Mesenchymal stem cell (in vitro differentiated cells and primary cell): ENCODE results near the gene IFT88.

Experiments used
- DNase-seq: peaks from one replicate; pipeline ENCODE4 v3.0.0-alpha.2; 2013
- H2AFZ ChIP-seq: one replicate; pipeline ENCODE4 v1.6.1; 2013; ENCODE audit warnings: low read depth, mild to moderate bottlenecking, control low read depth, inconsistent platforms, low read length, moderate library complexity
- H2AK5ac ChIP-seq: 2 replicates; pipeline ENCODE4 v1.6.1; 2013; ENCODE audit warnings: low read length, moderate library complexity, mild to moderate bottlenecking, inconsistent platforms; ENCODE audit not compliant: severe bottlenecking
- H2BK120ac ChIP-seq: one replicate; pipeline ENCODE4 v1.6.1; 2013; ENCODE audit warnings: low read depth, mild to moderate bottlenecking, inconsistent platforms, low read length, moderate library complexity
- H2BK12ac ChIP-seq, 2 experiments: one replicate each; pipeline ENCODE4 v1.6.1; 2013; ENCODE audit warnings: inconsistent platforms in 2 of 2, low read length in 2 of 2, mild to moderate bottlenecking in 2 of 2, moderate library complexity in 2 of 2, control low read depth in 1 of 2
- H2BK15ac ChIP-seq: one replicate; pipeline ENCODE4 v1.6.1; 2013; ENCODE audit warnings: mild to moderate bottlenecking, low read depth, inconsistent platforms; ENCODE audit not compliant: poor library complexity, severe bottlenecking
- H2BK5ac ChIP-seq: 2 replicates; pipeline ENCODE4 v1.6.1; 2013; ENCODE audit warnings: low read depth, mild to moderate bottlenecking, low read length, control low read depth, inconsistent platforms; ENCODE audit not compliant: poor library complexity, severe bottlenecking
- H3K14ac ChIP-seq, 2 experiments: one replicate each; pipeline ENCODE4 v1.6.1; 2013; ENCODE audit warnings: inconsistent platforms in 2 of 2, low read length in 2 of 2, control low read depth in 1 of 2, mild to moderate bottlenecking in 1 of 2, moderate library complexity in 1 of 2
- H3K18ac ChIP-seq, 2 experiments: one replicate each; pipeline ENCODE4 v1.6.1; 2013; ENCODE audit warnings: inconsistent platforms in 2 of 2, low read length in 2 of 2, control low read depth in 1 of 2, low read depth in 1 of 2, mild to moderate bottlenecking in 1 of 2
- H3K23ac ChIP-seq, 2 experiments: one replicate each; pipeline ENCODE4 v1.6.1; 2013; ENCODE audit warnings: inconsistent platforms in 2 of 2, low read length in 2 of 2, mild to moderate bottlenecking in 2 of 2, moderate library complexity in 2 of 2, control low read depth in 1 of 2
- H3K27ac ChIP-seq: 2 replicates; pipeline ENCODE4 v1.5.1; 2013; ENCODE audit warnings: mild to moderate bottlenecking, moderate library complexity, low read length, control low read depth, inconsistent platforms; ENCODE audit not compliant: poor library complexity, severe bottlenecking
- H3K27me3 ChIP-seq, 2 experiments: 2 replicates each; pipeline versions ENCODE4 v1.6.1 to v1.7.0; 2013; ENCODE audit warnings: low read length in 2 of 2, mild to moderate bottlenecking in 2 of 2, moderate library complexity in 2 of 2, control low read depth in 1 of 2, inconsistent platforms in 1 of 2; ENCODE audit not compliant: control insufficient read depth in 1 of 2, insufficient read depth in 1 of 2
- H3K36me3 ChIP-seq, 2 experiments: 2 replicates each; pipeline versions ENCODE4 v1.6.1 to v1.7.0; 2013; ENCODE audit warnings: low read length in 2 of 2, control low read depth in 1 of 2, inconsistent platforms in 1 of 2, low read depth in 1 of 2, mild to moderate bottlenecking in 1 of 2; ENCODE audit not compliant: insufficient read depth in 2 of 2, control insufficient read depth in 1 of 2
- H3K4ac ChIP-seq, 2 experiments: one replicate each; pipeline ENCODE4 v1.6.1; 2013; ENCODE audit warnings: inconsistent platforms in 2 of 2, low read length in 2 of 2, mild to moderate bottlenecking in 2 of 2, moderate library complexity in 2 of 2, control low read depth in 1 of 2, low read depth in 1 of 2
- H3K4me1 ChIP-seq: 2 replicates; pipeline ENCODE4 v1.6.1; 2013; ENCODE audit warnings: low read depth, low read length, control low read depth; ENCODE audit not compliant: control insufficient read depth, insufficient read depth
- H3K4me2 ChIP-seq: 2 replicates; pipeline ENCODE4 v1.6.1; 2013; ENCODE audit warnings: low read length, mild to moderate bottlenecking, inconsistent platforms; ENCODE audit not compliant: poor library complexity, severe bottlenecking
- H3K4me3 ChIP-seq, 2 experiments: 2 replicates each; pipeline versions ENCODE4 v1.5.1 to v1.7.0; 2013; ENCODE audit warnings: low read length in 2 of 2, mild to moderate bottlenecking in 2 of 2, control low read depth in 1 of 2, low read depth in 1 of 2; ENCODE audit not compliant: insufficient read depth in 1 of 2
- H3K79me1 ChIP-seq: replicated peaks from 2 replicates; pipeline ENCODE4 v1.6.1; 2013; ENCODE audit warnings: mild to moderate bottlenecking, control low read depth, low read length, inconsistent platforms; ENCODE audit not compliant: poor library complexity, severe bottlenecking
- H3K9ac ChIP-seq: 2 replicates; pipeline ENCODE4 v1.7.0; 2013; ENCODE audit warnings: mild to moderate bottlenecking, low read length, moderate library complexity
- H3K9me3 ChIP-seq: 2 replicates; pipeline ENCODE4 v1.7.0; 2013; ENCODE audit warnings: mild to moderate bottlenecking, low read length; ENCODE audit not compliant: control insufficient read depth
- H4K8ac ChIP-seq: one replicate; pipeline ENCODE4 v1.6.1; 2013; ENCODE audit warnings: inconsistent platforms, mild to moderate bottlenecking, low read length, moderate library complexity
- H4K91ac ChIP-seq: one replicate; pipeline ENCODE4 v1.6.1; 2013; ENCODE audit warnings: mild to moderate bottlenecking, low read length, inconsistent platforms
- WGBS: methylation state at CpG from one replicate; pipeline ENCODE4 v1.1.7; 2013; ENCODE audit warnings: mixed read lengths; 5-methylcytosine and 5-hydroxymethylcytosine counted together

The IFT88 gene

DNA sequence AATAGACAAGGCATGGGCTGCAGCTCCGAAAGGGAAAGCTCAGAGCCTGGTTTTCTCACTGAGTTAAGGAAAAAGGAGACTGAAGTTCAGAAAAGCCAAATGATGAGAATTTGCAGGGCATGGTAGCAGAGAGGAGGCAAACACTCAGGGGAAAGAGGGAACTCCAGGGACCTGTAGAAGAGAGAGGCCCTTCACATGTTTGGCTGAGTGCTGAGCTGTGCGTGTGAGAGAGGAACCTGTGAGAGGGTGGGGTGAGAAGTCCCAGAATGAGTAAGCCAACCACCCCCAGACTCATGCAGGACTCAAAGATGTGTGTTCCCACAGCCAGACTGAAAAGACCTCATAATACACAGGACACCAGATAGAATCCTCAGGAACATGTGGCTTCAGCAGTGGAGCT lies 38.5 kb upstream of the IFT88 start:
- H3K18ac ChIP-seq: no peak overlapping the region
- H3K4ac ChIP-seq: no peak overlapping the region
- no peak overlapping the region for H3K4me3 ChIP-seq
- no peak overlapping the region for H2BK15ac ChIP-seq
- H3K4me1 ChIP-seq: peaks cover 15% of the 10 kb centered on the region
- no peak overlapping the region for H2AFZ ChIP-seq
- no peak overlapping the region for H4K91ac ChIP-seq
- no peaks in the 10 kb centered on the region for H3K27me3 ChIP-seq
- H2AK5ac ChIP-seq: no peak overlapping the region
- no peak overlapping the region for H3K9ac ChIP-seq
- no peak overlapping the region for H3K4me2 ChIP-seq
- DNase-seq: no peak
- no peak overlapping the region for H3K27ac ChIP-seq
- 100% methylated on average over 2 of the region's 2 CpGs for WGBS
- H2BK5ac ChIP-seq: no peak overlapping the region
- H2BK12ac ChIP-seq: no peak overlapping the region
- no peak overlapping the region for H3K14ac ChIP-seq
- no peaks in the 10 kb centered on the region for H3K9me3 ChIP-seq
- H4K8ac ChIP-seq: no peak overlapping the region
- no peaks in the 10 kb centered on the region for H3K36me3 ChIP-seq
- H2BK120ac ChIP-seq: peak overlapping the region; percentile 34
- H3K79me1 ChIP-seq: peaks cover 10% of the 10 kb centered on the region
- no peak overlapping the region for H3K23ac ChIP-seq

DNA sequence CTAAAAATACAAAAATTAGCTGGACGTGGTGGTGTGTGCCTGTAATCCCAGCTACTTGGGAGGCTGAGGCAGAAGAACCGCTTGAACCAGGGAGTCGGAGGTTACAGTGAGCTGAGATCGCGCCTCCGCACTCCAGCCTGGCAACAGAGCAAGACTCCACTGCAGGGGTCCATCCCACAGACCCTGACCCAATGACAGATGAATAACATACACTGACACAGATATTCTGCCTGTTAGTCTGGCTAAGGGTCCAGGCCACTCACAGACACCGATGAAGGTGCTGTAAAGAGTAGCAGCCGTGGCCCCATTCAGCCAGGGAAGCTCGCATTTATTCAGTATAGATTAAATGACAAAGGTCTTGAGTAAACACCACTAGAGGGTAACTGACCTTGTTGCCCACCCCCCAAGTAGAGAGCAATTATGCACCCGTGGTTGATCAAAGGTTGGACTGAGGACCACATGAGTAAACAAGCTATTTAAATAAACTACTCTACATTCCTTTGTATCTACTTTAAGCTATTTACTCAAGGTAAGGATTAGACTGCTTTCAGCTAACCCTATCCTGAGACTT lies 32.8 kb upstream of the IFT88 start:
- H3K18ac ChIP-seq: no peak overlapping the region
- 95% methylated on average over 9 of the region's 10 CpGs for WGBS

DNA sequence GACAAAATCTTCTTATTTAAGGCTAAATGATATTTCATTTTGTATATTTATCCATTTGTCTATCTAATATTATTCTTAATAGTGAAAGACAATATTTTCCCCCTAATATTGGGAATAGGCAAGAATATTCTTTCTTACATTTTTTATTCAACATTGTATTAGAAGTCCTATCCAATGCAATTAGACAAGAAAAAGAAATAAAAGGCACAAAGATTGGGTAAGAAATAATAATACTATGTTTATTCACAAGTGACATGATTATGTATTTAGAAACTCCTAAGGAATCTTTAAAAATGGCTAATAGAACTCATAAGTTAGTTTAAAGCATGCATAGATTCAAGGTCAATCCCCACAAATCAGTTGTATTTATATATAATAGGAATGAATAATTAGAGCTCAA lies 30.0 kb upstream of the IFT88 start:
- Histone ChIP-seq H3K36me3 (no peaks in the 10 kb centered on the region), H2BK120ac (no peak overlapping the region), H2BK15ac (no peak overlapping the region), H3K9me3 (no peaks in the 10 kb centered on the region), H3K27me3 (no peaks in the 10 kb centered on the region), H2AFZ (no peak overlapping the region), H3K4me2 (no peak overlapping the region), H2BK12ac (no peak overlapping the region), H4K91ac (no peak overlapping the region), H3K23ac (no peak overlapping the region), H3K4me1 (peaks cover 3% of the 10 kb centered on the region), H2AK5ac (no peak overlapping the region), H3K27ac (no peak overlapping the region), H3K4me3 (no peak overlapping the region), H3K4ac (no peak overlapping the region), H3K79me1 (no peaks in the 10 kb centered on the region), H2BK5ac (no peak overlapping the region), H3K18ac (no peak overlapping the region), H4K8ac (no peak overlapping the region), H3K9ac (no peak overlapping the region), H3K14ac (no peak overlapping the region)
- no peak for DNase-seq

More for the DNA sequence above, 32.8 kb upstream of the IFT88 start:
- Histone ChIP-seq H3K9me3 (no peaks in the 10 kb centered on the region), H2BK5ac (no peak overlapping the region), H3K4me1 (peaks cover 3% of the 10 kb centered on the region), H2BK15ac (no peak overlapping the region), H3K4me3 (no peak overlapping the region), H3K4ac (no peak overlapping the region), H4K91ac (no peak overlapping the region), H3K4me2 (no peak overlapping the region), H2BK120ac (no peak overlapping the region), H4K8ac (no peak overlapping the region), H3K9ac (no peak overlapping the region), H2AFZ (no peak overlapping the region), H3K27me3 (no peaks in the 10 kb centered on the region), H3K36me3 (no peaks in the 10 kb centered on the region), H3K14ac (no peak overlapping the region), H2BK12ac (no peak overlapping the region), H3K79me1 (no peaks in the 10 kb centered on the region), H2AK5ac (no peak overlapping the region), H3K23ac (no peak overlapping the region), H3K27ac (no peak overlapping the region)
- DNase-seq: no peak

DNA sequence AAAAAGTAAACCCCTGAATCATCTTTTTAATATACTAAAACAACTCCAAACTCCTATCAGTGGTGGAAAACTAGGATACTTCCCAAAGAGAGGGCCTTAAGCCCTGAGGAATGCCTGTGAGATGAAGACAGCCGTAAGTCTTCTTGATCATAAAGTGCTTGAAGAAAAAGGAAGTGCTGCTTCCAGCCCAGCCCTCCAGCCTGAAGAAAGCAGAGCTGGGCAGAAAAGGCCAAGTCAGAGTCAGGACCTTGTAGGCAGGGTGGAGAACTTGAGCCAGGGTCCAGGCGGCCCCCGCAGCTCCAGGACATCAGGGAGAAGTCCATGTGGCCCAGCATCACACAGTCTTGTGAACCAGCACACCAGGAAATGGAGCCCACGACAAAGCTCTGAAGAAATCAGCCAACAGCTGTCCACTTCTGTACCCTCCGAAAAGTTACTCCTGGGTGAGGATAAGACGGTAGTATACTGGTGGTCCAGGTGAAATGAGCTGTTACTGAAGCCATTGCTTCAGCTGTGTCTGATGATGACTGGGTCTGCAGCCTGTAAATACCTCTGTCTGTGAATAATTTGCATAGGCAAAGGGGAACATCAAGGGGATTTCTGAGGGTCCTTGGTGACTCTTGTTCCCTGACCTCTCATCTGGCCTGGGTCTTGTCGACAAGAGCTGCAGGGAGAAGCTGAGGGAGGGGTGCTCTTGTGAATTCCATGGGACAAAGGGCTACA lies 22.6 kb upstream of the IFT88 start:
- H3K27me3 ChIP-seq: no peaks in the 10 kb centered on the region
- WGBS: 92% methylated on average over 7 of the region's 7 CpGs
- H3K4ac ChIP-seq: no peak overlapping the region
- H3K4me2 ChIP-seq: no peak overlapping the region
- H2BK12ac ChIP-seq: no peak overlapping the region
- H2BK5ac ChIP-seq: no peak overlapping the region
- no peaks in the 10 kb centered on the region for H3K79me1 ChIP-seq
- no peak overlapping the region for H3K23ac ChIP-seq
- H4K8ac ChIP-seq: no peak overlapping the region
- no peak overlapping the region for H3K27ac ChIP-seq
- H2BK120ac ChIP-seq: no peak overlapping the region
- H3K36me3 ChIP-seq: no peaks in the 10 kb centered on the region
- H4K91ac ChIP-seq: no peak overlapping the region
- H3K9ac ChIP-seq: no peak overlapping the region
- H3K9me3 ChIP-seq: no peaks in the 10 kb centered on the region
- no peak overlapping the region for H3K18ac ChIP-seq
- no peak overlapping the region for H3K14ac ChIP-seq
- H2AFZ ChIP-seq: no peak overlapping the region
- H3K4me1 ChIP-seq: peaks cover 4% of the 10 kb centered on the region
- H2BK15ac ChIP-seq: no peak overlapping the region
- no peak overlapping the region for H2AK5ac ChIP-seq
- H3K4me3 ChIP-seq: no peak overlapping the region
- no peak for DNase-seq
